Muscle layer of duodenum (tissue), 2 donors: ENCODE results near the gene RORC.
"Not testable (repeated sequence)": the region's sequence is repeated elsewhere in the genome, so short reads cannot be mapped to it uniquely, and the experiment has no call there.

Source experiments
- H3K27ac ChIP-seq: one replicate; pipeline ENCODE4 v1.7.0; 2013; ENCODE audit warnings: mild to moderate bottlenecking, low read length
- H3K27me3 ChIP-seq: one replicate; pipeline ENCODE4 v1.7.0; 2013; ENCODE audit warnings: low read depth, mild to moderate bottlenecking, control low read depth, low read length
- H3K36me3 ChIP-seq, 2 donors: one replicate each; pipeline ENCODE4 v1.7.0; 2013; ENCODE audit warnings: low read length in 2 of 2, control low read depth in 1 of 2, mild to moderate bottlenecking in 1 of 2; ENCODE audit not compliant: insufficient read depth in 2 of 2, control insufficient read depth in 1 of 2
- H3K4me1 ChIP-seq, 2 donors: one replicate each; pipeline ENCODE4 v1.7.0; 2013; ENCODE audit warnings: low read length in 2 of 2, mild to moderate bottlenecking in 2 of 2, control low read depth in 1 of 2, moderate library complexity in 1 of 2; ENCODE audit not compliant: insufficient read depth in 2 of 2, control insufficient read depth in 1 of 2
- H3K4me3 ChIP-seq, 2 donors: one replicate each; pipeline ENCODE4 v1.7.0; 2013; ENCODE audit warnings: low read length in 2 of 2, low read depth in 1 of 2, mild to moderate bottlenecking in 1 of 2
- H3K9me3 ChIP-seq, 2 donors: one replicate each; pipeline ENCODE4 v1.7.0; 2013; ENCODE audit warnings: low read length in 2 of 2, control low read depth in 1 of 2, mild to moderate bottlenecking in 1 of 2; ENCODE audit not compliant: control insufficient read depth in 1 of 2
- donor health status: healthy.

Gene RORC

DNA sequence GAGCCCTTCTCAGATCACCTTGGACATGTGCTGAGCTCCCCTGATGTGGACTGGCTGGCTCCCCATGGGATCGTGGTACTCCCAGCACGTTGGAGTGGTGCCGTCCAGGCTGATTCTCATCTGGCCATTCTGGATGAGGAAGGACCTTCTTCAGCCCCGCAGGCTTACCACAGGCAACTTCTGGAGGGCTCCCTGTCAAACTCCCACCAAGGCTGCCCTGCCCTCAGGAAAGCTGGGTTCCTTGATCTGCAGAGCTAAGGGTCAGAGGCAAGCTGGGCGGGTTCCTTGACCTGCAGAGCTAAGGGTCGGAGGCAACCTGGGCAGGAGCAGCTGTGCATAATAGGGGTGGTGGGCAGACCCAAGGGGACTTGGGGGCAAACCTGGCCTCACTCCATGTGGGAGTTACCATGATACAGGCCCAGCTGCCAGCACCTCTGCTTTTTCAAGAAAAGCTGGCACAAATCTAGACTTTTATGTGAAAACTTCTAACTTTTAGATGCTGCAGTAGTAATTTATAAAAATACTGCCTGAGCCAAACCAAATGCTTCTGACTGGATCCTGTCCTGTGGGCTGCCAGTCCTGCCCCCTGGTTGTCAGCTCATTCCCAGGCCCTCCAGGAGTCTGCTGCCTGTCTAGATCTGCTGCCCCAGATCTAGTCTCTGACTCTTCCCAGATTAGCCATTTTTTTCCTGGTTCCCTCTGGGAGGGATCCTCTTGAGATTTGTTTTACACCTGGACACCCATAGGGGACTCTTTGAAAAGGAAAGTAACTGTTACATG lies 27.5 kb upstream of the RORC start:
- Histone ChIP-seq H3K27me3 (no peaks in the 10 kb centered on the region), H3K4me3 (no peak overlapping the region), H3K9me3 (no peaks in the 10 kb centered on the region), H3K27ac (no peak overlapping the region), H3K36me3 (no peaks in the 10 kb centered on the region), H3K4me1 (no peaks in the 10 kb centered on the region)

- no peaks in the 10 kb centered on the region for H3K27me3 ChIP-seq
- H3K27ac ChIP-seq = no peak overlapping the region
- H3K4me1 ChIP-seq = no peaks in the 10 kb centered on the region
- H3K9me3 ChIP-seq = no peaks in the 10 kb centered on the region
- H3K4me3 ChIP-seq = no peak overlapping the region
- H3K36me3 ChIP-seq = no peaks in the 10 kb centered on the region
Observed at GRCh38 chr1:151858030-151858746, 26.6 kb upstream of the RORC start.

GRCh38 chr1:151855933-151856332 lies 24.3 kb upstream of the RORC start:
- no peaks in the 10 kb centered on the region for H3K36me3 ChIP-seq
- no peaks in the 10 kb centered on the region for H3K9me3 ChIP-seq
- no peak overlapping the region for H3K27ac ChIP-seq
- no peak overlapping the region for H3K4me3 ChIP-seq
- H3K27me3 ChIP-seq = no peaks in the 10 kb centered on the region
- H3K4me1 ChIP-seq = no peaks in the 10 kb centered on the region

DNA sequence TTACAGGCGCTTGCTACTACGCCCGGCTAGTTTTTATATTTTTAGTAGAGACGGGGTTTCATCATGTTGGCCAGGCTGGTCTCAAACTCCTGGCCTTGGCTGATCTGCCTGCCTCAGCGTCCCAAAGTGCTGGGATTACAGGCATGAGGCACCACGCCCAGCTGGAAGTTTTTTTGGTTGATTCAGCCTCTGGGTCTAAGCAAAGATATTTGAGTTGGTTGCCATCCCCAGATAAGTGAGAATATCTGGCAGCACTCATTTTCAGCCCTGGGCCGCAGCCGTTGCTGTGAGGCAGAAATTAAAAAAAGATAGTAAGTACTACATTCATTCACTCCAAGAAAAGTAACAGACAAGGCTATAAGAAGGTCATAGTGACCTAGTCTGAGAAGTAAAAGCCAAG lies 23.9 kb upstream of the RORC start:
- not testable (repeated sequence) for H3K27me3 ChIP-seq, H3K36me3 ChIP-seq, H3K4me1 ChIP-seq, H3K4me3 ChIP-seq, H3K9me3 ChIP-seq, H3K27ac ChIP-seq

DNA sequence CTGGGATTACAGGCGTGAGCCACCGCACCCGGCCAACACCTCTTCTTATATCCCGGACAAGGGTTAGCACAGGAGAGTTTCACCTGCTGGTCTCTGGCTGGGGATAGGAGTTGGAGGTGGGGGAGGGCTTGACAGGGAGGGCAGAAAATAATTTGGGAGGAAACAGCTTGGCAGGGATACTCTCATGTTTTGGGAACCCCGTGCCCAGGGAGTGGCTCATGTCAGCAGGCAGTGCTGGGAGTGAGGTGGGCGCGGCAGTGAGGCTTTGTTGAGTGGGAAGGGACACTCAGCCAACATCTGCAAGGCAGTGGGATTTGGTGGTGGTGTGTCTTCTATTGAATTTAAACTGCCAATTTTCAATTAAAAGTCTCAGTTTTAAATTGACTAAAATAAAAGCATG lies 23.1 kb upstream of the RORC start:
- Histone ChIP-seq H3K36me3 (no peaks in the 10 kb centered on the region), H3K27ac (no peak overlapping the region), H3K27me3 (no peaks in the 10 kb centered on the region), H3K4me1 (no peaks in the 10 kb centered on the region), H3K4me3 (no peak overlapping the region), H3K9me3 (no peaks in the 10 kb centered on the region)

DNA sequence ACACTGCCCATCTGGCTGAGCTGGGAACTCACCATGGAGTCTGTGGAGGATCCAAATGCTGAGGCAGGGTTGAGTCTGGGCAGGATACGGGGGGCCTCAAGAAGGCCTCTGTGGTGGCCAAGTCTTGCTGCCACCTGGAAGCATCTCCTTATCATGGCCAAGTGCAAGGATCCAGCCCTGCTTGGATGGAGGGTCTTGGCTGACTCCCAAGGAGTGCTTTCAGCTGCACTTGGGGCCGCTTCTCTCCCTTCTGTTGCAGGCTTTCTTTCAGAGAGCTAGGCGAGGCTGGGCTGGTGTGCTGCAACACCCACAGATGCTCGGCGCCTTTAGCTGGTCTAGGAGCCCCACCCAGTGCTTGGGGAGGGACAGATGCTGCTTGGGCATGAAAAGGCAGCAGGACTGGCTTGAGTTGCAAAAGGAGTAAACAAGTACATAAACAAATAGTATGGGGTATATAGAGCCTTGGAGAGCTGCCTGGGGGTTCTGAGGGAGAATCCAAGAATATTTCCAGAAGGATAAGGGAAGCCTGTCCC lies 21.9 kb upstream of the RORC start, which contains the start of gene THEM5:
THEM5 (minus strand) TSS at position 302 of the 533 bp plus-strand sequence; CDS start at position 155, 147 bp downstream.
- H3K36me3 ChIP-seq = no peaks in the 10 kb centered on the region
- no peaks in the 10 kb centered on the region for H3K27me3 ChIP-seq
- no peaks in the 10 kb centered on the region for H3K9me3 ChIP-seq
- H3K4me1 ChIP-seq = no peaks in the 10 kb centered on the region
- no peak within 1 kb of the TSS for H3K4me3 ChIP-seq
- H3K27ac ChIP-seq = no peak within 1 kb of the TSS

DNA sequence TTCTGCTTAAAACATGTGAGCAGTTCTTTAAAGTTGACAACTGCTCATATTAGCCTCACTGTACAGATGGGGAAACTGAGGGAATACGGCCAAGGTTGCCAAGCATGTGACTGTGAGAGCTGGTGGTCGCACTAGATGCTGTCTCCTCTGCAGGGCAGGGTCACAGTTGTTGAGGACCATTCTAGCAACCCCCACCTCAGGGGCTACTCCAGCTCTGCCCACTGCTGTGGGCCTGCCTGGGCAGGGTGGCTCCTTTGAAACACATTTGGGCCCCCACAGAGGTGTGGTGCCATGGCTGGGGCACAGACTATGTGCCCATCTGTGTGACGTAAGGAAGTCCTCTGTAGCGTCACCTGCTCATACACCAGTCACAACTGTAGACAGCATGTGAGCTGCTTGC lies 21.1 kb upstream of the RORC start:
- H3K9me3 ChIP-seq = no peaks in the 10 kb centered on the region
- H3K36me3 ChIP-seq = no peaks in the 10 kb centered on the region
- H3K27ac ChIP-seq = no peak overlapping the region
- H3K4me1 ChIP-seq = no peaks in the 10 kb centered on the region
- no peak overlapping the region for H3K4me3 ChIP-seq
- no peaks in the 10 kb centered on the region for H3K27me3 ChIP-seq

DNA sequence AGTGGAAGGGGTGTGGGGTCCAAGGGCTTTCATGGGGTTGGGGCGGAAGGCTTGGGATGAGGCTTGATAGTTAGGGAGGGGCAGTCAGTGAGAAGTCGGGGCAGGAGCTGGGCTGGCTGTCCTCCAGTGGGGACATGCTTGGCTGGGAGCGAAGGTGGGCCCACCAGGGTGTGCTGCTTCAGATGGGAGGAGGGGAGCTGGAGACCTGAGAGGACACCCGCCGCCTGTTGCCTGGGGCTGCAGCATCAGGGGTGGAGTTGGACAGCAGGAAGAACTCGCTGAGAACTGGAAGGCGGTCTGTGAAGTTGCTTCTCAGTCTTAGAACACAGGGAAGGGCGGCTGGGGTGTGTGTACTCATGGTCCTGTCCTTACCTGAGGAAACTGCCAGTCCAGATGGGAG lies 20.3 kb upstream of the RORC start:
- no peaks in the 10 kb centered on the region for H3K36me3 ChIP-seq
- no peak overlapping the region for H3K27ac ChIP-seq
- no peaks in the 10 kb centered on the region for H3K4me1 ChIP-seq
- H3K9me3 ChIP-seq = no peaks in the 10 kb centered on the region
- no peaks in the 10 kb centered on the region for H3K27me3 ChIP-seq
- H3K4me3 ChIP-seq = no peak overlapping the region

GRCh38 chr1:151849871-151850270 lies 18.3 kb upstream of the RORC start:
- no peaks in the 10 kb centered on the region for H3K4me1 ChIP-seq
- no peaks in the 10 kb centered on the region for H3K36me3 ChIP-seq
- H3K4me3 ChIP-seq = no peak overlapping the region
- no peaks in the 10 kb centered on the region for H3K9me3 ChIP-seq
- H3K27me3 ChIP-seq = no peaks in the 10 kb centered on the region
- H3K27ac ChIP-seq = no peak overlapping the region

DNA sequence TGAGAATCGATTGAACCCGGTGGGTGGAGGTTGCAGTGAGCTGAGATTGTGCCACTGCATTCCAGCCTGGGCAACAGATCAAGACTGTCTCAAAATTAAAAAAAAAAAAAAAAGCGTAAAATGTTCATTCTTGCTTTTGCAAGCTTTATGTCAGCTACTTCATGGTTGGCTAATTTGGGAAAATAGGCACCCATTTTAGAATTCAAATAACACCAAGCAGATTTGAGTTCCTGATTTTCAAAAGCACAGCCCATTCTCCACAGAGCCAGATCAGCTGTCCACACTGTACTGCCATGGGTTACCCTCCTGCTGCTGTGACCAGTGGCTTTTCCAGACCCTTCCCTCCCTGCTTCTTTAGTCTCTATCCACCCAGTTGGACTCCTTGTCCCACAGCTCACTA lies 17.5 kb upstream of the RORC start:
- H3K36me3 ChIP-seq = no peaks in the 10 kb centered on the region
- H3K27me3 ChIP-seq = no peaks in the 10 kb centered on the region
- no peak overlapping the region for H3K4me3 ChIP-seq
- no peaks in the 10 kb centered on the region for H3K4me1 ChIP-seq
- H3K27ac ChIP-seq = no peak overlapping the region
- no peaks in the 10 kb centered on the region for H3K9me3 ChIP-seq

- H3K36me3 ChIP-seq = no peaks in the 10 kb centered on the region
- no peaks in the 10 kb centered on the region for H3K4me1 ChIP-seq
Observed at GRCh38 chr1:151847867-151848596, 16.4 kb upstream of the RORC start.

More at GRCh38 chr1:151847867-151848596, 16.4 kb upstream of the RORC start:
- H3K9me3 ChIP-seq = no peaks in the 10 kb centered on the region
- H3K27ac ChIP-seq = no peak overlapping the region
- no peak overlapping the region for H3K4me3 ChIP-seq
- no peaks in the 10 kb centered on the region for H3K27me3 ChIP-seq
